CD4-positive, alpha-beta T cell treated with Interleukin-15 for 1 hour (primary cell): ENCODE measurements around the gene ZC3H13.

Experiments
- DNase-seq: peaks from one replicate; pipeline ENCODE4 v3.0.0-alpha.2; 2020

The ZC3H13 gene

GRCh38 chr13:46062185-46062584, 9.6 kb upstream of the ZC3H13 start:
- no peak for DNase-seq

GRCh38 chr13:46059405-46059804, 6.9 kb upstream of the ZC3H13 start:
- no peak for DNase-seq

- DNase-seq, result no peak
Observed at GRCh38 chr13:46058268-46058667, 5.7 kb upstream of the ZC3H13 start.

- no peak for DNase-seq
Observed at GRCh38 chr13:46057256-46058015, 4.9 kb upstream of the ZC3H13 start.

- no peak for DNase-seq
Observed at GRCh38 chr13:46053162-46054012, 841 bp upstream of the ZC3H13 start.

- DNase-seq, result no peak
Observed at GRCh38 chr13:46051968-46052318, 603 bp downstream of the ZC3H13 start.

- no peak for DNase-seq
Observed at GRCh38 chr13:46050771-46051170, 1.8 kb downstream of the ZC3H13 start.

- DNase-seq, result no peak
Observed at GRCh38 chr13:46045424-46045823, 7.1 kb downstream of the ZC3H13 start.

- DNase-seq, result no peak
Observed at GRCh38 chr13:46043647-46044046, 8.9 kb downstream of the ZC3H13 start.

GRCh38 chr13:46041419-46041839, 11.1 kb downstream of the ZC3H13 start:
- DNase-seq, result no peak

- no peak for DNase-seq
Observed at GRCh38 chr13:46040763-46041162, 11.8 kb downstream of the ZC3H13 start.

GRCh38 chr13:46039411-46040182, 12.9 kb downstream of the ZC3H13 start:
- DNase-seq, result no peak

- no peak for DNase-seq
Observed at GRCh38 chr13:46038296-46038695, 14.2 kb downstream of the ZC3H13 start.

- DNase-seq, result no peak
Observed at GRCh38 chr13:46035066-46035465, 17.5 kb downstream of the ZC3H13 start.

GRCh38 chr13:46032341-46032740, 20.2 kb downstream of the ZC3H13 start:
- DNase-seq, result no peak

- no peak for DNase-seq
Observed at GRCh38 chr13:46031581-46032263, 20.8 kb downstream of the ZC3H13 start.

GRCh38 chr13:46025157-46025556, 27.4 kb downstream of the ZC3H13 start:
- no peak for DNase-seq

GRCh38 chr13:46022481-46022880, 30.1 kb downstream of the ZC3H13 start:
- DNase-seq, result no peak

GRCh38 chr13:46016216-46016615, 36.3 kb downstream of the ZC3H13 start:
- DNase-seq, result no peak

- DNase-seq, result no peak
Observed at GRCh38 chr13:46015366-46015765, 37.2 kb downstream of the ZC3H13 start.

GRCh38 chr13:46012404-46012803, 40.1 kb downstream of the ZC3H13 start:
- no peak for DNase-seq

GRCh38 chr13:46010148-46010547, 42.4 kb downstream of the ZC3H13 start:
- no peak for DNase-seq

GRCh38 chr13:46008631-46009030, 43.9 kb downstream of the ZC3H13 start:
- no peak for DNase-seq
